HepG2 (cell line): ENCODE results near the gene HTR1D. TPM values are rescaled to one million over a fixed set of nuclear protein-coding genes. Genes with fewer than 3 reads are reported as not detected.
"Not testable (repeated sequence)": the region's sequence is repeated elsewhere in the genome, so short reads cannot be mapped to it uniquely, and the experiment has no call there.

ENCODE experiments used
- ARNT2 ChIP-seq: sonication (generic); formaldehyde crosslinking; IDR thresholded peaks from 2 replicates; pipeline ENCODE4 v1.8.0; 2022; ENCODE audit warnings: mild to moderate bottlenecking, low read depth, missing genetic modification reagents, moderate library complexity
- MYPOP ChIP-seq: sonication (generic); formaldehyde crosslinking; IDR thresholded peaks from 2 replicates; pipeline ENCODE4 v1.8.1; 2023; ENCODE audit warnings: mild to moderate bottlenecking, moderate library complexity, missing genetic modification reagents
- RARA ChIP-seq: IDR thresholded peaks from 2 replicates; pipeline ENCODE4 v1.6.1; 2016; ENCODE audit warnings: missing genetic modification reagents, missing compliant biosample characterization
- ZBTB40 ChIP-seq, 2 experiments: fragments of 450-650 bp in 1 of 2; sonication (generic) in 1 of 2; formaldehyde crosslinking in 1 of 2; IDR thresholded peaks; 2 replicates each; pipeline versions ENCODE4 v1.6.1 to v1.8.0; 2016 to 2022; ENCODE audit warnings: antibody characterized with exemption in 1 of 2, mild to moderate bottlenecking in 1 of 2, missing genetic modification reagents in 1 of 2
- polyA plus RNA-seq, 8 experiments: library from polyadenylated mRNA; depleted of rRNA in 3 of 8; stranded (reverse) in 7 of 8; unstranded in 1 of 8; fragments of >200 nt; fragmentation: Illumina TruSeq in 4 of 8; extraction: Trizol in 4 of 8; gene quantifications; 2 replicates each; pipeline versions ENCODE4 v1.2.1 to v1.2.3, GENCODE V29; 2011 to 2016; ENCODE audit warnings: low read depth in 4 of 8, missing spikeins in 1 of 8, mixed read lengths in 1 of 8; ENCODE audit not compliant: insufficient read depth in 1 of 8
- total RNA-seq, 5 experiments: library from RNA; depleted of rRNA; stranded (reverse); fragments of >200 nt; fragmentation: Illumina TruSeq; extraction: Trizol; gene quantifications; 2 replicates each; pipeline ENCODE4 v1.2.3, GENCODE V29; 2016; ENCODE audit warnings: low read depth in 1 of 5
- TF ChIP-seq, protein P1 (sequence below): IDR thresholded peaks from 2 replicates; pipeline ENCODE4 v1.4.0; 2020; ENCODE audit warnings: mild to moderate bottlenecking, missing genetic modification reagents

Gene HTR1D
- total and polyA plus RNA-seq, 2 of the 13 experiments (the other 11 are each of a cell fraction or from before 2014, with no cell fraction given): 0.04 to 0.07 TPM

DNA sequence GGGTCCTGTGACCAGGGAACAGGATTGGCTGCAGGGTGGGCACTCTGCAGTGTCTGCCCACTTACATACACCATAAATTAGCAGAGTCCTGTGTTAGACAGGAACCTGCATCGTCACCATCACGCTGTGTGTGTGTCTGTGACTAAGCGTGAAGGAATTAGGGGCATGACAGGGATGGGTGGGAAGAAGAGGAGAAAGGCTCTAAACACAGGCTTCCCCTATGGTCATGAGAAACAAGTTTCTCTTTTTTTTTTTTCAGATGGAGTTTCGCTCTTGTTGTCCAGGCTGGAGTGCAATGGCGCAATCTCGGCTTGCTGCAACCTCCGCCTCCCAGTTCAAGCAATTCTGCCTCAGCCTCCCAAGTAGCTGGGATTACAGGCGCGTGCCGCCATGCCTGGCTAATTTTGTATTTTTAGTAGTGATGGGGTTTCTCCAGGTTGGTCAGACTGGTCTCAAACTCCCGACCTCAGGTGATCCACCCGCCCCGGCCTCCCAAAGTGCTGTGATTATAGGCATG lies 28.3 kb downstream of the HTR1D start (continued):
- not testable (repeated sequence) for TF ChIP-seq ZBTB40 (IDR thresholded peaks at IDR 0.05)
- TF ChIP-seq ZBTB40 (CRISPR knock-in tag; IDR thresholded peaks at IDR 0.05): 0 out of 2 replicates have a peak, but pooled peaks have one; percentile 28
- TF ChIP-seq, protein P1, sequence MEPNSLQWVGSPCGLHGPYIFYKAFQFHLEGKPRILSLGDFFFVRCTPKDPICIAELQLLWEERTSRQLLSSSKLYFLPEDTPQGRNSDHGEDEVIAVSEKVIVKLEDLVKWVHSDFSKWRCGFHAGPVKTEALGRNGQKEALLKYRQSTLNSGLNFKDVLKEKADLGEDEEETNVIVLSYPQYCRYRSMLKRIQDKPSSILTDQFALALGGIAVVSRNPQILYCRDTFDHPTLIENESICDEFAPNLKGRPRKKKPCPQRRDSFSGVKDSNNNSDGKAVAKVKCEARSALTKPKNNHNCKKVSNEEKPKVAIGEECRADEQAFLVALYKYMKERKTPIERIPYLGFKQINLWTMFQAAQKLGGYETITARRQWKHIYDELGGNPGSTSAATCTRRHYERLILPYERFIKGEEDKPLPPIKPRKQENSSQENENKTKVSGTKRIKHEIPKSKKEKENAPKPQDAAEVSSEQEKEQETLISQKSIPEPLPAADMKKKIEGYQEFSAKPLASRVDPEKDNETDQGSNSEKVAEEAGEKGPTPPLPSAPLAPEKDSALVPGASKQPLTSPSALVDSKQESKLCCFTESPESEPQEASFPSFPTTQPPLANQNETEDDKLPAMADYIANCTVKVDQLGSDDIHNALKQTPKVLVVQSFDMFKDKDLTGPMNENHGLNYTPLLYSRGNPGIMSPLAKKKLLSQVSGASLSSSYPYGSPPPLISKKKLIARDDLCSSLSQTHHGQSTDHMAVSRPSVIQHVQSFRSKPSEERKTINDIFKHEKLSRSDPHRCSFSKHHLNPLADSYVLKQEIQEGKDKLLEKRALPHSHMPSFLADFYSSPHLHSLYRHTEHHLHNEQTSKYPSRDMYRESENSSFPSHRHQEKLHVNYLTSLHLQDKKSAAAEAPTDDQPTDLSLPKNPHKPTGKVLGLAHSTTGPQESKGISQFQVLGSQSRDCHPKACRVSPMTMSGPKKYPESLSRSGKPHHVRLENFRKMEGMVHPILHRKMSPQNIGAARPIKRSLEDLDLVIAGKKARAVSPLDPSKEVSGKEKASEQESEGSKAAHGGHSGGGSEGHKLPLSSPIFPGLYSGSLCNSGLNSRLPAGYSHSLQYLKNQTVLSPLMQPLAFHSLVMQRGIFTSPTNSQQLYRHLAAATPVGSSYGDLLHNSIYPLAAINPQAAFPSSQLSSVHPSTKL: peak; percentile 23; the same call in 1 of the 2 replicates
- 0 out of 2 replicates have a peak, but pooled peaks have one; percentile 61 for TF ChIP-seq MYPOP (CRISPR knock-in tag)
- peak; percentile 29; the same call in 1 of the 2 replicates for TF ChIP-seq RARA
- TF ChIP-seq ARNT2: 0 out of 2 replicates have a peak, but pooled peaks have one; percentile 39
